ENCODE measurements around the gene CCDC197. TPM values are rescaled to one million over a fixed set of nuclear protein-coding genes. Genes with fewer than 3 reads are reported as not detected.

CCDC197 gene
- polyA plus RNA-seq, 1 donor from 2014 or later = not detected

GRCh38 chr14:94024549-94024948, 27.4 kb downstream of the CCDC197 start:
- H3K27ac ChIP-seq (ENCODE audit: low read length) = no peak overlapping the region
- H3K27me3 ChIP-seq (ENCODE audit: insufficient read depth, low read depth, low read length) = no peaks in the 10 kb centered on the region
- no peak overlapping the region for H2AFZ ChIP-seq (ENCODE audit: low read depth, low read length)
- H3K4me3 ChIP-seq (ENCODE audit: low read length) = no peak overlapping the region
- no peaks in the 10 kb centered on the region for H4K20me1 ChIP-seq (ENCODE audit: insufficient read depth)
- no peak overlapping the region for H3K4me2 ChIP-seq (ENCODE audit: low read length)
- H3K9me3 ChIP-seq (ENCODE audit: low read length) = no peaks in the 10 kb centered on the region
- no peaks in the 10 kb centered on the region for H3K79me2 ChIP-seq (replicated peaks; ENCODE audit: insufficient read depth, low read length)
- H3K36me3 ChIP-seq (ENCODE audit: insufficient read depth, low read length) = no peaks in the 10 kb centered on the region
- no peaks in the 10 kb centered on the region for H3F3A ChIP-seq (ENCODE audit: insufficient read depth, low read length, poor library complexity, severe bottlenecking)
- H3K9me2 ChIP-seq (ENCODE audit: insufficient read depth, low read length) = no peaks in the 10 kb centered on the region
- no peak for TF ChIP-seq EZH2 (IDR thresholded peaks at IDR 0.05; ENCODE audit: borderline replicate concordance, insufficient read depth, low read length, poor library complexity, severe bottlenecking)
- TF ChIP-seq TAF1 (IDR thresholded peaks at IDR 0.05; ENCODE audit: low read depth) = no peak
- H3K9ac ChIP-seq (ENCODE audit: low read length) = no peak overlapping the region

GRCh38 chr14:94025720-94026119, 28.6 kb downstream of the CCDC197 start:
- no peak overlapping the region for H3K27ac ChIP-seq (ENCODE audit: low read length)
- peak overlapping the region; percentile 12 for H2AFZ ChIP-seq (ENCODE audit: low read depth, low read length)
- no peak overlapping the region for H3K4me2 ChIP-seq (ENCODE audit: low read length)
- H3K9me2 ChIP-seq (ENCODE audit: insufficient read depth, low read length) = no peaks in the 10 kb centered on the region
- H3K9ac ChIP-seq (ENCODE audit: low read length) = no peak overlapping the region
- TF ChIP-seq TAF1 (IDR thresholded peaks at IDR 0.05; ENCODE audit: low read depth) = no peak
- no peak for TF ChIP-seq REST (IDR thresholded peaks at IDR 0.05; ENCODE audit: borderline replicate concordance)
- TF ChIP-seq EP300 (conservative IDR thresholded peaks at IDR 0.05; ENCODE audit: poor library complexity, severe bottlenecking) = no peak
- no peak for TF ChIP-seq POLR2AphosphoS5 (IDR thresholded peaks at IDR 0.05)
- H3K79me2 ChIP-seq (replicated peaks; ENCODE audit: insufficient read depth, low read length) = no peaks in the 10 kb centered on the region
- H3K9me3 ChIP-seq (ENCODE audit: low read length) = no peaks in the 10 kb centered on the region
- H3K4me3 ChIP-seq (ENCODE audit: low read length) = peak overlapping the region; percentile 80
- no peaks in the 10 kb centered on the region for H4K20me1 ChIP-seq (ENCODE audit: insufficient read depth)
- H3K36me3 ChIP-seq (ENCODE audit: insufficient read depth, low read length) = no peaks in the 10 kb centered on the region
- H3F3A ChIP-seq (ENCODE audit: insufficient read depth, low read length, poor library complexity, severe bottlenecking) = no peaks in the 10 kb centered on the region
- H3K27me3 ChIP-seq (ENCODE audit: insufficient read depth, low read depth, low read length) = no peaks in the 10 kb centered on the region

- Histone ChIP-seq H3K4me2 (ENCODE audit: low read length) (no peak within 1 kb of the TSS), H3F3A (ENCODE audit: insufficient read depth, low read length, poor library complexity, severe bottlenecking) (no peaks in the 10 kb centered on the region), H3K36me3 (ENCODE audit: insufficient read depth, low read length) (no peaks in the 10 kb centered on the region), H3K4me3 (ENCODE audit: low read length) (peak within 1 kb of the TSS; percentile 80), H2AFZ (ENCODE audit: low read depth, low read length) (peak within 1 kb of the TSS; percentile 63), H3K27ac (ENCODE audit: low read length) (no peak within 1 kb of the TSS), H3K79me2 (replicated peaks; ENCODE audit: insufficient read depth, low read length) (no peaks in the 10 kb centered on the region), H4K20me1 (ENCODE audit: insufficient read depth) (no peaks in the 10 kb centered on the region), H3K9ac (ENCODE audit: low read length) (peak within 1 kb of the TSS; percentile 74), H3K9me3 (ENCODE audit: low read length) (no peaks in the 10 kb centered on the region), H3K27me3 (ENCODE audit: insufficient read depth, low read depth, low read length) (no peaks in the 10 kb centered on the region), H3K9me2 (ENCODE audit: insufficient read depth, low read length) (no peaks in the 10 kb centered on the region)
- TF ChIP-seq REST (IDR thresholded peaks at IDR 0.05; ENCODE audit: borderline replicate concordance) (peak; percentile 35), MXI1 (conservative IDR thresholded peaks at IDR 0.05; ENCODE audit: poor library complexity, severe bottlenecking) (no peak), POLR2AphosphoS5 (IDR thresholded peaks at IDR 0.05) (peak; percentile 58)
Measured at GRCh38 chr14:94026173-94026888, 29.2 kb downstream of the CCDC197 start, which contains the start of gene OTUB2. OTUB2 (plus strand) TSS chr14:94026340; CDS start chr14:94026538, 198 bp downstream.

Measured in neural cell (in vitro differentiated cells).